GM18507 (cell line): Measurements from ENCODE around the gene LDAH.

Source experiments
- DNase-seq: peaks from one replicate; pipeline ENCODE4 v3.0.0; 2011; ENCODE audit warnings: low read depth; ENCODE audit not compliant: insufficient read length; ENCODE audit errors: extremely low spot score
- FAIRE-seq: peaks from 2 replicates; lab custom pipeline; 2011; peaks lifted over from hg19 to GRCh38; lab: Jason Lieb, UNC

Gene LDAH

GRCh38 chr2:20692081-20692480, 130.8 kb downstream of the LDAH start:
- FAIRE-seq: no peak
- DNase-seq: no peak

- DNase-seq: no peak
- no peak for FAIRE-seq
Measured at GRCh38 chr2:20691076-20691734, 131.7 kb downstream of the LDAH start.

GRCh38 chr2:20689428-20690264, 133.3 kb downstream of the LDAH start:
- no peak for DNase-seq
- FAIRE-seq: no peak

- no peak for FAIRE-seq
- DNase-seq: no peak
Measured at GRCh38 chr2:20687260-20687832, 135.6 kb downstream of the LDAH start.

GRCh38 chr2:20684581-20685063, 138.3 kb downstream of the LDAH start:
- DNase-seq (no peak), FAIRE-seq (no peak)

- FAIRE-seq: no peak
Measured at GRCh38 chr2:20682167-20682920, 140.6 kb downstream of the LDAH start.

GRCh38 chr2:20680744-20681375, 142.0 kb downstream of the LDAH start:
- DNase-seq: no peak
- no peak for FAIRE-seq

More at GRCh38 chr2:20682167-20682920, 140.6 kb downstream of the LDAH start:
- no peak for DNase-seq

- DNase-seq (no peak), FAIRE-seq (no peak)
Measured at GRCh38 chr2:20678780-20679179, 144.1 kb downstream of the LDAH start.

- FAIRE-seq (no peak), DNase-seq (no peak)
Measured at GRCh38 chr2:20678086-20678395, 144.9 kb downstream of the LDAH start.

GRCh38 chr2:20677301-20678085, 145.4 kb downstream of the LDAH start:
- peak; percentile 45 for FAIRE-seq
- DNase-seq: no peak

GRCh38 chr2:20676353-20677215, 146.3 kb downstream of the LDAH start:
- DNase-seq (no peak), FAIRE-seq (peak; percentile 81)

- FAIRE-seq (peak; percentile 82), DNase-seq (no peak)
Measured at GRCh38 chr2:20675701-20676352, 147.1 kb downstream of the LDAH start.

- DNase-seq (no peak), FAIRE-seq (no peak)
Measured at GRCh38 chr2:20674974-20675679, 147.8 kb downstream of the LDAH start.

- FAIRE-seq: no peak
- DNase-seq: no peak
Measured at GRCh38 chr2:20674309-20674965, 148.5 kb downstream of the LDAH start.

GRCh38 chr2:20673686-20674308, 149.1 kb downstream of the LDAH start:
- DNase-seq: no peak
- no peak for FAIRE-seq
